NCI-H1436 treated with DMSO at 0.1 percent for 48 hours (cell line): ENCODE measurements around the gene TRPT1.

Source experiments
- DNase-seq: peaks from one replicate; lab custom pipeline; 2025; lab: John Stamatoyannopoulos, UW

TRPT1 gene

GRCh38 chr11:64230171-64230984, 4.4 kb upstream of the TRPT1 start, which contains the start of gene DNAJC4:
TSS of gene DNAJC4 (plus strand) at chr11:64230548. CDS start at chr11:64230855, 307 bp downstream.
- peak; percentile 67 for DNase-seq

- no peak for DNase-seq
Measured at GRCh38 chr11:64229744-64230170, 3.8 kb upstream of the TRPT1 start.

- no peak for DNase-seq
Measured at GRCh38 chr11:64229090-64229743, 3.2 kb upstream of the TRPT1 start.

GRCh38 chr11:64227405-64227956, 1.5 kb upstream of the TRPT1 start:
- DNase-seq: no peak

- no peak for DNase-seq
Measured at GRCh38 chr11:64226507-64227051, 593 bp upstream of the TRPT1 start.

- no peak for DNase-seq
Measured at GRCh38 chr11:64224891-64225607, 937 bp downstream of the TRPT1 start.

GRCh38 chr11:64224151-64224890, 1.7 kb downstream of the TRPT1 start:
- DNase-seq: no peak

- DNase-seq: no peak
Measured at GRCh38 chr11:64223001-64223651, 2.9 kb downstream of the TRPT1 start.

GRCh38 chr11:64222651-64223000, 3.4 kb downstream of the TRPT1 start:
- no peak for DNase-seq

GRCh38 chr11:64220798-64221197, 5.2 kb downstream of the TRPT1 start:
- DNase-seq: no peak

GRCh38 chr11:64220271-64220670, 5.7 kb downstream of the TRPT1 start:
- no peak for DNase-seq

GRCh38 chr11:64219755-64220154, 6.2 kb downstream of the TRPT1 start:
- no peak for DNase-seq

- DNase-seq: no peak
Measured at GRCh38 chr11:64219354-64219684, 6.7 kb downstream of the TRPT1 start.

GRCh38 chr11:64218628-64219353, 7.2 kb downstream of the TRPT1 start:
- DNase-seq: no peak

- no peak for DNase-seq
Measured at GRCh38 chr11:64216879-64217278, 9.1 kb downstream of the TRPT1 start.

- DNase-seq: no peak
Measured at GRCh38 chr11:64211181-64211872, 14.7 kb downstream of the TRPT1 start.

- no peak for DNase-seq
Measured at GRCh38 chr11:64210301-64211020, 15.5 kb downstream of the TRPT1 start.

GRCh38 chr11:64209563-64209843, 16.5 kb downstream of the TRPT1 start:
- DNase-seq: no peak

- DNase-seq: no peak
Measured at GRCh38 chr11:64208796-64209562, 17.0 kb downstream of the TRPT1 start.
